IPS DF 4.7 (cell line): Measurements from ENCODE around the gene PAK5.

Experiments used
- DNase-seq: peaks from one replicate; pipeline ENCODE4 v3.0.0-alpha.2; 2013; ENCODE audit warnings: low spot score; ENCODE audit errors: extremely low read depth

Gene PAK5

GRCh38 chr20:9838378-9839295, at the start of gene PAK5:
Gene PAK5 (minus strand): TSS chr20:9839076. CDS start chr20:9644328, 194,748 bp downstream.
- DNase-seq = peak; percentile 64

GRCh38 chr20:9887706-9888105, 48.8 kb upstream of the PAK5 start:
- DNase-seq = no peak

- DNase-seq = no peak
Observed at GRCh38 chr20:9886227-9886626, 47.4 kb upstream of the PAK5 start.

GRCh38 chr20:9884666-9885065, 45.8 kb upstream of the PAK5 start:
- DNase-seq = no peak

GRCh38 chr20:9884061-9884460, 45.2 kb upstream of the PAK5 start:
- no peak for DNase-seq

GRCh38 chr20:9877932-9878495, 39.1 kb upstream of the PAK5 start:
- no peak for DNase-seq

GRCh38 chr20:9867196-9867980, 28.5 kb upstream of the PAK5 start:
- DNase-seq = no peak

- no peak for DNase-seq
Observed at GRCh38 chr20:9852566-9852965, 13.7 kb upstream of the PAK5 start.

GRCh38 chr20:9839626-9840025, 750 bp upstream of the PAK5 start:
- no peak for DNase-seq

- DNase-seq = no peak
Observed at GRCh38 chr20:9838035-9838377, 870 bp downstream of the PAK5 start.

GRCh38 chr20:9837634-9838033, 1.2 kb downstream of the PAK5 start:
- no peak for DNase-seq

- DNase-seq = no peak
Observed at GRCh38 chr20:9835302-9835701, 3.6 kb downstream of the PAK5 start.

GRCh38 chr20:9831032-9831431, 7.8 kb downstream of the PAK5 start:
- DNase-seq = no peak

GRCh38 chr20:9829835-9830234, 9.0 kb downstream of the PAK5 start:
- DNase-seq = peak; percentile 25

- no peak for DNase-seq
Observed at GRCh38 chr20:9817654-9818053, 21.2 kb downstream of the PAK5 start.

GRCh38 chr20:9815632-9816031, 23.2 kb downstream of the PAK5 start:
- DNase-seq = no peak

GRCh38 chr20:9810738-9811137, 28.1 kb downstream of the PAK5 start:
- no peak for DNase-seq

GRCh38 chr20:9809271-9809670, 29.6 kb downstream of the PAK5 start:
- DNase-seq = no peak

- DNase-seq = no peak
Observed at GRCh38 chr20:9808166-9808565, 30.7 kb downstream of the PAK5 start.

- DNase-seq = no peak
Observed at GRCh38 chr20:9807136-9807535, 31.7 kb downstream of the PAK5 start.

- DNase-seq = no peak
Observed at GRCh38 chr20:9800421-9800820, 38.5 kb downstream of the PAK5 start.

GRCh38 chr20:9794831-9795230, 44.0 kb downstream of the PAK5 start:
- no peak for DNase-seq
